Neural progenitor cell (in vitro differentiated cells): ENCODE data around the gene PSMA7.

Experiments
- CTCF ChIP-seq: fragments of 200-600 bp; sonication (generic); IDR thresholded peaks from 2 replicates; pipeline ENCODE4 v1.5.1; 2017; ENCODE audit warnings: antibody characterized with exemption, mild to moderate bottlenecking
- EZH2 ChIP-seq: fragments of 200-600 bp; sonication (generic); IDR thresholded peaks from 2 replicates; pipeline ENCODE4 v1.6.1; 2017; ENCODE audit warnings: antibody characterized with exemption, mild to moderate bottlenecking, moderate library complexity

GRCh38 chr20:62104791-62105345 is 38.3 kb downstream of the PSMA7 start:
- TF ChIP-seq CTCF (no peak), EZH2 (no peak)
